Measurements from ENCODE around the gene REST. TPM values are rescaled to one million over a fixed set of nuclear protein-coding genes. Genes with fewer than 3 reads are reported as not detected.

The REST gene
- total RNA-seq, 2 donors from 2014 or later: 88.2 to 92.2 TPM

DNA sequence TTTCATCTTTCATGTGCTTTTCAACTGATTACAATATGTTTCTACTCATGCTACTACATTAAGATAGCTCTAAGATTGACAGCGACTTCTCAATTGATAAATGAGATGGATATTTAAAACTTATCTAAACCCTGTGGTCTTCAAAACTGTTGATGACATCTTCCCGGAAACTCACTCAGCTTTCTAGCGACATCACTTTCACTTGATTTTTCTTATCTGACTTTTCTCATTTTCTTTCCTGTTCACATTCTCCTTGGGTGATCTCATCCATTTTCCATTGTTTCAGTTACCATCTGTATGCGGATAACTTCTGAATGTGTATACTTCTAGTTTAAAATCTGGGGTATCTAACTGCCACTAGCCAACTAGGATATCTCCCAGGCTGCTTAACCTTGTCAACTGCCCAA lies 74.1 kb downstream of the REST start:
- no peaks in the 10 kb centered on the region for H3K27me3 ChIP-seq (ENCODE audit: control insufficient read depth, insufficient read depth, low read length, poor library complexity, severe bottlenecking)
- Mint-ChIP-seq H3K27ac (no peak overlapping the region), H3K27me3 (ENCODE audit: insufficient read depth) (no peaks in the 10 kb centered on the region), H3K4me1 (peaks cover 2% of the 10 kb centered on the region), H3K4me3 (no peak overlapping the region), H3K9me3 (no peaks in the 10 kb centered on the region), H3K36me3 (ENCODE audit: low read depth) (peaks cover 18% of the 10 kb centered on the region)
- peaks cover 18% of the 10 kb centered on the region for H3K36me3 ChIP-seq (ENCODE audit: control insufficient read depth, insufficient read depth, low read length)
- no peak for DNase-seq
- H3K27ac ChIP-seq (ENCODE audit: low read depth, low read length): no peak overlapping the region
- peak overlapping the region; percentile 89 for H3K4me3 ChIP-seq (ENCODE audit: low read length)
- no peaks in the 10 kb centered on the region for H3K9me3 ChIP-seq (ENCODE audit: control insufficient read depth, low read length)
- WGBS, 2 experiments (ENCODE audit: insufficient coverage in 1 of 2, insufficient read length in 1 of 2): 94 to 100% methylated on average over 3 to 4 of the region's 4 CpGs
- no peaks in the 10 kb centered on the region for H3K4me1 ChIP-seq (ENCODE audit: control insufficient read depth, insufficient read depth, low read length)
- no peak for TF ChIP-seq CTCF (conservative IDR thresholded peaks at IDR 0.05)
- H3K9ac ChIP-seq (ENCODE audit: extremely low read depth, low read length, poor library complexity, severe bottlenecking): no peak overlapping the region

GRCh38 chr4:56986192-56986591 lies 78.5 kb downstream of the REST start:
- Mint-ChIP-seq H3K27ac (no peak overlapping the region), H3K27me3 (ENCODE audit: insufficient read depth) (no peaks in the 10 kb centered on the region), H3K36me3 (ENCODE audit: low read depth) (peaks cover 48% of the 10 kb centered on the region), H3K4me3 (no peak overlapping the region), H3K4me1 (no peaks in the 10 kb centered on the region), H3K9me3 (no peaks in the 10 kb centered on the region)
- H3K27ac ChIP-seq (ENCODE audit: low read depth, low read length): no peak overlapping the region
- H3K4me1 ChIP-seq (ENCODE audit: control insufficient read depth, insufficient read depth, low read length): no peaks in the 10 kb centered on the region
- no peak for TF ChIP-seq CTCF (conservative IDR thresholded peaks at IDR 0.05)
- no peak overlapping the region for H3K9ac ChIP-seq (ENCODE audit: extremely low read depth, low read length, poor library complexity, severe bottlenecking)
- H3K27me3 ChIP-seq (ENCODE audit: control insufficient read depth, insufficient read depth, low read length, poor library complexity, severe bottlenecking): no peaks in the 10 kb centered on the region
- H3K9me3 ChIP-seq (ENCODE audit: control insufficient read depth, low read length): no peaks in the 10 kb centered on the region
- no peak overlapping the region for H3K4me3 ChIP-seq (ENCODE audit: low read length)
- no peak for DNase-seq
- H3K36me3 ChIP-seq (ENCODE audit: control insufficient read depth, insufficient read depth, low read length): peaks cover 50% of the 10 kb centered on the region
- WGBS, 2 experiments (ENCODE audit: insufficient coverage in 1 of 2, insufficient read length in 1 of 2): 100% methylated on average over 1 of the region's 1 CpG

DNA sequence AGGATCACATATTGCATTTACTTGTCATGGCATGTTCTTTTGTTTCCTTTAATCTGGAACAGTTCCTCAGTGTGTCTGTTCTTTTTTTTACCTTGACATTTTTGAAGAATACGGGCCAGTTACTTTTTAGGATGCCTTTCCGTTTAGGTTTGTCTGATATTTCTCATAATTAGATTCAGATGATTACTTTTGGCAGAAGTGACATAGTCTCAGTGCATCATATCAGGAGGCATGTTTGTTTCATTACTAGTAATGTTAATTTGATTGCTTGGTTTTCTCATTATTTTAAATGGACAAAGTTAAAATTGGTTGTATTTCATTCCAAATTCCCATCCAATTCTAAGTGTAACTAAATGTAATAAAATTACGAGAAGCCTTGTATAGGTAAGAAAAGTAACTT lies 79.3 kb downstream of the REST start:
- Mint-ChIP-seq H3K27ac (no peak overlapping the region), H3K27me3 (ENCODE audit: insufficient read depth) (no peaks in the 10 kb centered on the region), H3K36me3 (ENCODE audit: low read depth) (peaks cover 52% of the 10 kb centered on the region), H3K4me3 (no peak overlapping the region), H3K9me3 (no peaks in the 10 kb centered on the region), H3K4me1 (peaks cover 7% of the 10 kb centered on the region)
- no peak overlapping the region for H3K9ac ChIP-seq (ENCODE audit: extremely low read depth, low read length, poor library complexity, severe bottlenecking)
- 90 to 100% methylated on average over 1 to 2 of the region's 3 CpGs for WGBS, 2 experiments (ENCODE audit: insufficient coverage in 1 of 2, insufficient read length in 1 of 2)
- H3K27me3 ChIP-seq (ENCODE audit: control insufficient read depth, insufficient read depth, low read length, poor library complexity, severe bottlenecking): no peaks in the 10 kb centered on the region
- no peak overlapping the region for H3K27ac ChIP-seq (ENCODE audit: low read depth, low read length)
- no peaks in the 10 kb centered on the region for H3K4me1 ChIP-seq (ENCODE audit: control insufficient read depth, insufficient read depth, low read length)
- H3K36me3 ChIP-seq (ENCODE audit: control insufficient read depth, insufficient read depth, low read length): peaks cover 56% of the 10 kb centered on the region
- no peak for DNase-seq
- no peaks in the 10 kb centered on the region for H3K9me3 ChIP-seq (ENCODE audit: control insufficient read depth, low read length)
- TF ChIP-seq CTCF (conservative IDR thresholded peaks at IDR 0.05): no peak
- no peak overlapping the region for H3K4me3 ChIP-seq (ENCODE audit: low read length)

All from endodermal cell (in vitro differentiated cells).